Limb (tissue), 2 donors: ENCODE measurements around the gene TECPR1.
A peak's percentile ranks its signal among the peaks of the same experiment; 100 is the strongest.

Source experiments
- DNase-seq, 2 donors: peaks; one replicate each; pipeline ENCODE4 v3.0.0-alpha.2; 2016; ENCODE audit errors: extremely low spot score in 2 of 2

Gene TECPR1

GRCh38 chr7:98194186-98194585, 57.8 kb downstream of the TECPR1 start:
- no peak for DNase-seq

- DNase-seq, result no peak
Measured at GRCh38 chr7:98193474-98194180, 58.4 kb downstream of the TECPR1 start.

- DNase-seq, result no peak
Measured at GRCh38 chr7:98192781-98193457, 59.1 kb downstream of the TECPR1 start.

GRCh38 chr7:98191668-98192431, 60.2 kb downstream of the TECPR1 start:
- no peak for DNase-seq

- DNase-seq, result no peak
Measured at GRCh38 chr7:98189559-98189958, 62.5 kb downstream of the TECPR1 start.

GRCh38 chr7:98187138-98187502, 64.9 kb downstream of the TECPR1 start:
- DNase-seq, result no peak

- DNase-seq, result no peak
Measured at GRCh38 chr7:98186452-98187137, 65.4 kb downstream of the TECPR1 start.

GRCh38 chr7:98185101-98185500, 66.9 kb downstream of the TECPR1 start:
- DNase-seq, result no peak

GRCh38 chr7:98180751-98181150, 71.3 kb downstream of the TECPR1 start:
- no peak for DNase-seq

GRCh38 chr7:98178762-98179490, 73.1 kb downstream of the TECPR1 start:
- no peak for DNase-seq

- no peak for DNase-seq
Measured at GRCh38 chr7:98178321-98178720, 73.7 kb downstream of the TECPR1 start.

GRCh38 chr7:98177553-98177952, 74.5 kb downstream of the TECPR1 start:
- DNase-seq, result no peak

- no peak for DNase-seq
Measured at GRCh38 chr7:98175260-98175940, 76.6 kb downstream of the TECPR1 start.

- no peak for DNase-seq
Measured at GRCh38 chr7:98174334-98175259, 77.4 kb downstream of the TECPR1 start.

- DNase-seq, result no peak
Measured at GRCh38 chr7:98171449-98171848, 80.6 kb downstream of the TECPR1 start.

- DNase-seq, result no peak
Measured at GRCh38 chr7:98170966-98171365, 81.1 kb downstream of the TECPR1 start.

- DNase-seq, result no peak
Measured at GRCh38 chr7:98168904-98169621, 83.0 kb downstream of the TECPR1 start.

- DNase-seq, result peak; percentile 60 to 65
Measured at GRCh38 chr7:98168181-98168903, 83.7 kb downstream of the TECPR1 start.
